Measurements from ENCODE around the gene FFAR2. TPM values are rescaled to one million over a fixed set of nuclear protein-coding genes. Genes with fewer than 3 reads are reported as not detected.

The FFAR2 gene
- total RNA-seq, 1 experiment from 2014 or later: not detected

- DNase-seq (ENCODE audit: low read depth): no peak
Observed at GRCh38 chr19:35425682-35426081, 22.4 kb upstream of the FFAR2 start.

- DNase-seq (ENCODE audit: low read depth): no peak
Observed at GRCh38 chr19:35427187-35427586, 20.9 kb upstream of the FFAR2 start.

- DNase-seq (ENCODE audit: low read depth): no peak
Observed at GRCh38 chr19:35429698-35430408, 18.2 kb upstream of the FFAR2 start.

GRCh38 chr19:35430409-35431144 is 17.5 kb upstream of the FFAR2 start:
- no peak for DNase-seq (ENCODE audit: low read depth)

- no peak for DNase-seq (ENCODE audit: low read depth)
Observed at GRCh38 chr19:35431145-35431807, 16.8 kb upstream of the FFAR2 start.

GRCh38 chr19:35432911-35433310 is 15.1 kb upstream of the FFAR2 start:
- DNase-seq (ENCODE audit: low read depth): no peak

GRCh38 chr19:35433448-35433847 is 14.6 kb upstream of the FFAR2 start:
- DNase-seq (ENCODE audit: low read depth): no peak

GRCh38 chr19:35435896-35436295 is 12.2 kb upstream of the FFAR2 start:
- no peak for DNase-seq (ENCODE audit: low read depth)

- DNase-seq (ENCODE audit: low read depth): no peak
Observed at GRCh38 chr19:35436477-35437405, 11.3 kb upstream of the FFAR2 start.

- DNase-seq (ENCODE audit: low read depth): no peak
Observed at GRCh38 chr19:35437406-35437951, 10.6 kb upstream of the FFAR2 start.

GRCh38 chr19:35438096-35438495 is 10.0 kb upstream of the FFAR2 start:
- no peak for DNase-seq (ENCODE audit: low read depth)

- no peak for DNase-seq (ENCODE audit: low read depth)
Observed at GRCh38 chr19:35438527-35438926, 9.5 kb upstream of the FFAR2 start.

- no peak for DNase-seq (ENCODE audit: low read depth)
Observed at GRCh38 chr19:35439921-35440320, 8.1 kb upstream of the FFAR2 start.

GRCh38 chr19:35442091-35442490 is 6.0 kb upstream of the FFAR2 start:
- no peak for DNase-seq (ENCODE audit: low read depth)

GRCh38 chr19:35444735-35445134 is 3.3 kb upstream of the FFAR2 start:
- no peak for DNase-seq (ENCODE audit: low read depth)

- DNase-seq (ENCODE audit: low read depth): no peak
Observed at GRCh38 chr19:35445826-35446593, 2.0 kb upstream of the FFAR2 start.

- no peak for DNase-seq (ENCODE audit: low read depth)
Observed at GRCh38 chr19:35449359-35450043, 1.4 kb downstream of the FFAR2 start.

GRCh38 chr19:35451338-35452096 is 3.5 kb downstream of the FFAR2 start:
- DNase-seq (ENCODE audit: low read depth): no peak

GRCh38 chr19:35454663-35455062 is 6.6 kb downstream of the FFAR2 start:
- no peak for DNase-seq (ENCODE audit: low read depth)
